ENCODE results near the gene IQSEC1. TPM values are rescaled to one million over a fixed set of nuclear protein-coding genes. Genes with fewer than 3 reads are reported as not detected.

The IQSEC1 gene
- total and polyA plus RNA-seq, 2 of the 8 experiments (the other 6 are each of a cell fraction or from before 2014, with no cell fraction given): 6.8 to 28.8 TPM

DNA sequence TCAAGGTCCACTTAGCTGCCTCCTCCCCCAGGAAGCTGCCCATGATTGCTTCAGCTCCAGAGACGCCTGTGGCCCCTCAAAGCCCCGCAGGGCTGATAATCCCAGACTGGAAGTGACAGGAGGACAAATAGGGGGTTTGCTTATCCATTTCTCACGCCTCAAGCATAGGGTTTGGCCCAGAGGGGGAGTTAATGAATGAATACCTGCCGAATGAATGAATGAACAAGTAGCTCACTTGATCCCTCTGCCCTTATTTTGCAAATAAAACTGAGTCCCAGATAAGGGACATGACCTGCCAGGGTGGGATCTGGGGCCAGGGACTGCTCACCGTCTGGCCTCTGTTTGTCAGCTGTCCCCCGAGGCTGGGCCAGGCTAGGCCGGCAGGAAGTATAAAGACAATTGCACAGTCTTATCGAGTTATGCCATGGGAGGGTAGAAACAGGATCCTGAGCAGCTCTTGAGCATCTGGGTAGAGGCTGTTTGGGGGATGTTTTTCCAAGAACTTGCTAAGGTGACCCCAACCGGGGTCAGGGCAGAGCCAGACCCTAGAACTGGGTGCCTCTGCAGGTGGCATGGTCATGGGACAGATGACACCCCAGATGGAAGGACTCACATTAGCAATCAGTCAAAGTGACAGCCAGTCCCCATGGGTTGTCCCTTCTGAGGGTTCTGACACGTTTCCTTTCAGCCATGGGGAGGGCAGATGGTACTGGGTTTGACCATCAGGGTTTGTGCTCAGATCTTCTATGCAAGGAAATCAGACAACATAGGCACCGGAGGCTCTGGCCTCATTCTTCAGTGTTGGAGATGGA, 45.0 kb downstream of the IQSEC1 start:
- Histone ChIP-seq H3K27me3 (replicated peaks in 1 of 4; ENCODE audit: control insufficient read depth in 3 of 4, extremely low read depth in 1 of 4, insufficient read depth in 3 of 4, low read length in 3 of 4) (no peaks in the 10 kb centered on the region; a peak in 2 of 7 replicates), H3K14ac (ENCODE audit: insufficient read length) (no peak overlapping the region), H3K56ac (replicated peaks; ENCODE audit: insufficient read length, low read depth, low read length) (no peak overlapping the region), H3K18ac (ENCODE audit: extremely low read depth, low read length) (no peak overlapping the region), H4K8ac (ENCODE audit: extremely low read depth, insufficient read depth, low read length) (no peak overlapping the region), H2BK5ac (ENCODE audit: low read depth, low read length) (no peak overlapping the region), H4K91ac (replicated peaks; ENCODE audit: insufficient read length, low read length) (no peak overlapping the region), H4K20me1 (replicated peaks in 1 of 2; ENCODE audit: control insufficient read depth in 1 of 2, insufficient read depth in 2 of 2, low read length in 2 of 2) (no peaks in the 10 kb centered on the region), H3K36me3 (ENCODE audit: control insufficient read depth in 2 of 4, insufficient read depth in 4 of 4, low read length in 3 of 4) (no peaks in the 10 kb centered on the region), H3K9me3 (ENCODE audit: insufficient read depth in 2 of 2, low read depth in 1 of 2, low read length in 1 of 2) (no peaks in the 10 kb centered on the region), H2BK20ac (ENCODE audit: low read length) (no peak overlapping the region), H3K9ac (replicated peaks in 1 of 4; ENCODE audit: extremely low read depth in 1 of 4, low read depth in 3 of 4, low read length in 3 of 4) (no peak overlapping the region), H2AK5ac (ENCODE audit: low read depth, low read length) (no peak overlapping the region), H3K23ac (ENCODE audit: insufficient read length) (no peak overlapping the region), H3K27ac (ENCODE audit: low read depth, low read length) (no peak overlapping the region), H2BK12ac (ENCODE audit: low read depth, low read length) (no peak overlapping the region), H3K4me2 (ENCODE audit: insufficient read depth in 1 of 2, low read depth in 2 of 2, low read length in 2 of 2) (no peak overlapping the region), H2BK120ac (replicated peaks; ENCODE audit: low read depth, low read length) (no peak overlapping the region), H3K23me2 (ENCODE audit: low read depth, low read length) (peaks cover 6% of the 10 kb centered on the region; the same call in 1 of the 2 replicates), H3K4ac (replicated peaks; ENCODE audit: insufficient read length, low read depth, low read length) (no peak overlapping the region), H3K4me3 (ENCODE audit: extremely low read depth in 1 of 4, insufficient read depth in 2 of 4, low read depth in 3 of 4, low read length in 4 of 4) (no peak overlapping the region), H3K4me1 (replicated peaks in 1 of 4; ENCODE audit: control insufficient read depth in 3 of 4, insufficient read depth in 4 of 4, low read length in 3 of 4) (no peaks in the 10 kb centered on the region; a peak in 1 of 7 replicates), H3K79me2 (ENCODE audit: control insufficient read depth in 1 of 2, insufficient read depth in 2 of 2, low read length in 2 of 2) (no peaks in the 10 kb centered on the region), H2BK15ac (ENCODE audit: low read length) (no peak overlapping the region), H4K5ac (ENCODE audit: insufficient read length, low read depth, low read length) (no peak overlapping the region), H2AFZ (ENCODE audit: low read length) (no peak overlapping the region), H3K79me1 (ENCODE audit: low read depth, low read length) (peaks cover 2% of the 10 kb centered on the region; the same call in 1 of the 2 replicates)
- ChIA-PET CTCF (ENCODE audit: partially characterized antibody) (interaction anchor here (0.6 to 7.5 kb wide), 16 partner anchors 8 to 317 kb away, joined by 3 to 71 read pairs (median 4); no protein-coding TSS in a partner anchor), POLR2A (ENCODE audit: partially characterized antibody) (no interaction called here)
- 86% methylated on average over 11 of the region's 11 CpGs; no CpG with 5 or more reads in 1 of the 2 experiments for whole genome bisulfite sequencing, 2 experiments (ENCODE audit: extremely low coverage in 1 of 2, insufficient coverage in 1 of 2, insufficient read length in 1 of 2, insufficient replicate concordance in 2 of 2, low coverage in 1 of 2, low lambda C conversion rate in 2 of 2, missing lambda C conversion rate in 1 of 2)
- TF ChIP-seq BCL11A (IDR thresholded peaks at IDR 0.05; ENCODE audit: low read depth in 2 of 2, low read length in 2 of 2) (no peak), KDM5A (IDR thresholded peaks at IDR 0.05; ENCODE audit: low read length) (no peak), SUZ12 (IDR thresholded peaks at IDR 0.05; ENCODE audit: low read length) (no peak), SIN3A (conservative IDR thresholded peaks at IDR 0.05 in 1 of 2, IDR thresholded peaks at IDR 0.05 in 1 of 2; ENCODE audit: low read depth in 1 of 2, low read length in 2 of 2) (no peak), SP1 (IDR thresholded peaks at IDR 0.05; ENCODE audit: low read depth, low read length) (no peak), CTBP2 (IDR thresholded peaks at IDR 0.05; ENCODE audit: borderline replicate concordance, insufficient read depth, insufficient read length, low read length) (no peak), RXRA (IDR thresholded peaks at IDR 0.05; ENCODE audit: insufficient read depth, low read depth, low read length) (no peak)
- DNase-seq (ENCODE audit: low read depth in 1 of 2, low spot score in 2 of 2) (no peak), FAIRE-seq (no peak)
